HG03175 (cell line): ENCODE measurements around the gene MSANTD1.

ENCODE experiments used
- ATAC-seq: cut with Tn5 transposase; IDR thresholded peaks from one replicate; pipeline ENCODE4 v1.9.1; 2021; ENCODE audit warnings: mild to moderate bottlenecking, moderate library complexity; ENCODE audit not compliant: unreplicated experiment

MSANTD1 gene

GRCh38 chr4:3215733-3216132, 33.2 kb upstream of the MSANTD1 start:
- no peak for ATAC-seq

- no peak for ATAC-seq
Observed at GRCh38 chr4:3217266-3217665, 31.7 kb upstream of the MSANTD1 start.

- no peak for ATAC-seq
Observed at GRCh38 chr4:3217771-3218170, 31.2 kb upstream of the MSANTD1 start.

GRCh38 chr4:3218824-3219760, 29.9 kb upstream of the MSANTD1 start:
- no peak for ATAC-seq

GRCh38 chr4:3219761-3220475, 29.0 kb upstream of the MSANTD1 start:
- ATAC-seq: no peak

- no peak for ATAC-seq
Observed at GRCh38 chr4:3220476-3221183, 28.3 kb upstream of the MSANTD1 start.

- no peak for ATAC-seq
Observed at GRCh38 chr4:3221184-3221494, 27.8 kb upstream of the MSANTD1 start.

GRCh38 chr4:3221996-3222395, 27.0 kb upstream of the MSANTD1 start:
- no peak for ATAC-seq

- ATAC-seq: no peak
Observed at GRCh38 chr4:3223346-3223745, 25.6 kb upstream of the MSANTD1 start.

- no peak for ATAC-seq
Observed at GRCh38 chr4:3223956-3224748, 24.8 kb upstream of the MSANTD1 start.

GRCh38 chr4:3225071-3225850, 23.7 kb upstream of the MSANTD1 start:
- no peak for ATAC-seq

- no peak for ATAC-seq
Observed at GRCh38 chr4:3225936-3226335, 23.0 kb upstream of the MSANTD1 start.

- ATAC-seq: no peak
Observed at GRCh38 chr4:3226467-3226866, 22.5 kb upstream of the MSANTD1 start.

- ATAC-seq: no peak
Observed at GRCh38 chr4:3226944-3227343, 22.0 kb upstream of the MSANTD1 start.

- no peak for ATAC-seq
Observed at GRCh38 chr4:3227878-3228675, 20.9 kb upstream of the MSANTD1 start.

GRCh38 chr4:3228881-3229280, 20.1 kb upstream of the MSANTD1 start:
- no peak for ATAC-seq

GRCh38 chr4:3229328-3229727, 19.6 kb upstream of the MSANTD1 start:
- ATAC-seq: no peak

- ATAC-seq: no peak
Observed at GRCh38 chr4:3229964-3230363, 19.0 kb upstream of the MSANTD1 start.

- no peak for ATAC-seq
Observed at GRCh38 chr4:3231471-3231870, 17.5 kb upstream of the MSANTD1 start.
